COR-L47 (cell line): ENCODE results near the gene CCRL2.
"Not testable (repeated sequence)": the region's sequence is repeated elsewhere in the genome, so short reads cannot be mapped to it uniquely, and the experiment has no call there.

Experiments
- DNase-seq: peaks from one replicate; lab custom pipeline; 2025; lab: John Stamatoyannopoulos, UW

The CCRL2 gene

DNA sequence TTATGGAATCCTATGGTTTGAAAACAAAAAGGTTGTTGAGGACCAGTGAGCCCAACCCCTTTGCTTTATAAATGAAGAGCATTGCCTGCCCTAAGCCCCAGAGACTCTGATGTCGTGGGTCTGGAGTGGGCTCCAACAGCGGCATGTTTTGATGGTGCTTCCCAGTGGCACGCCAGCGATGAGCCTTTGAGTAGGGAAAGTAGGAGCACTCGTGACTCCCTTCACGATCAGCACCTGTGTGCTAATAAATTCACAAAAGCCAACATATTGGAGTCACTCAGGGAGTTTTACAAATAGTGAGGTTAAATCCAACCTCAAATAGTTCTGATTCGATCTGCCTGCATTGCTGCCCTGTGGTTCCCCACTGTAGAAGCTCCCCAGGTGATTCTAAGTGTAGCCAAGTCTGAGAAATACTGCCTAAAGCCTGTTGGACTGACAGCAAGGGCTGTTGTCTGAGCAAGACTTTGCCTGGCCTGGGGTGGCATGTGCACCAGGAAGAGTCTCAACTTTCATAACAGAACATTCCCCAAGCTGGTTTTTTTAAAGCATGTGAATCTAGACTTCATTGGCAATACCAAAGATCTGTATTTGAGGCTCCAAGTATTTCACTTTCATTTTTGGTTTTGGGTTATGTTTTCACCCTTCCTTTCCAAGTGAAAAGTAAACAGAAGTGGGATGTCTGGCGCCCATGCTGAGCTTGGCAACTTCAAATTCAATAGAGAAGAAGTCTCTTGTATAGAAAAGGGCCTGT is 26.4 kb upstream of the CCRL2 start:
- no peak for DNase-seq

DNA sequence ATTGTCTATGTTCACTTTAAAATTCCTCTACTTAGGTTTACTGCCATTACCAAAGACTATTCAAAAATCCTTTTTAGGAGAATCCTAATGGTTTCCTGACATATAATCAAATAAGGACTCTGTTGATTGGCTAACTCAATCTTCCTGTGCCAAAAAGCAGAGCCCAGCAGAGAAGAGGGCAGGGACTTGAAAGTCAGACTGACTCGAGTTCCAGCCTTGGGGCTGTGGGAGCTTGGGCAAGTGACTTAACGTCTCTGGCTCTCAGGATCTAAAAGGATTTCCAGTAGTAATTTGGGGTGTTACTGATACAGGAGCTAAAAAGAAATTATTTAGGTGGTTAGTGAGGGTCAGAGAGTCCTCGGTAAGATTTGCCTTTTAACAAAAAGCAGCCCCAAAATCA is 25.4 kb upstream of the CCRL2 start:
- DNase-seq = no peak

DNA sequence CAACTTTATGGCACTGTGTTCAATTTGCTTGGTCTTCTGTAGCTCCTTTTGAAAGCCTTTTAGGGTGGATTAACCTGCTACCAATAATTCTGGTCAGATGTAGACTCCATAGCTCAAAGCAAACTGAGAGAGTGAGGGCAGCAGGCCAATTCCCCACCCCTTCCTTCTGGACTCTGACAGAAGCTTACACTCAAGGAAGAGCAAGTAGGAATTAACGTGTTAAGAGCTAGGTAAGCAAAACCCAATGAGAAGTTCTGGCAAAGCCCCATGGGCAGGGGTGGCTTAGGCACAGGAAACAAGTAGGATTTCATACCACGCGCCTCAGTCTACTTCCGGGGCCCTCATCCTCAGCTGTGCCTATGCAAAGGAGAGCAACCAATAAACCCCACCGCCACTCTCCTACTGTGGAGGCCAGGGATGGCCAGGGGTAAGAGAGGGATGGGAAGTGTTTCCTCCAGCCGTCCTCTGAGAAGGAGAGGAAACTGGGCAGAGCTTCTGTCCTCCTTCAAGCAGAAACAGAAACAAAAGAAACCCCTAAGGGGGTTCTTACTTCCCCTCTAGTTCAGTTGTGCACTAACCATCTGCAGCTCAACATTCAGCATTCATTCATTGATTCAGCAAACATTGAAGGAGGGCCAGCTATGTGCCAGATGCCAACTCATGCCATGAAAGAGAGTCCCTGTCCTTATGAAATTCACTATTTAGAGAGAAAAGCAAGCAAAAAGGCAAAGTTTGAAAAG is 23.7 kb upstream of the CCRL2 start:
- DNase-seq = no peak

DNA sequence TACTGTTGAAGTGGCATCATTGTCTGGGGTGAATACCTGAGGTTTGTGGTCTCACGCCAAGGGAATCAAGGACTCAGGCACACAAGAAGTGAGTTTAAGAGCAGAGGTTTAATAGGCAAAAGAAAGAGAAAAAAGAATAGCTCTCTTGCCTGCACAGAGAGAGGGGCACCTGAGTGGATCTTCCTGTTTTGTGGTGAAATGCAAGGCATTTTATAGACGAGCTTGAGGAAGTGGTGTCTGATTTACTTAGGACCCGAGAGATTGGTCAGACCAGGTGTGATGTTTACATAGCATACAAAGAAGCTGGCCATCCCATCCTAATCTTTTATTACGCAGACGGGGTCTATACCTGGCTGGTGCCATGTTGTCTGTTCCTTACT is 23.1 kb upstream of the CCRL2 start:
- no peak for DNase-seq

DNA sequence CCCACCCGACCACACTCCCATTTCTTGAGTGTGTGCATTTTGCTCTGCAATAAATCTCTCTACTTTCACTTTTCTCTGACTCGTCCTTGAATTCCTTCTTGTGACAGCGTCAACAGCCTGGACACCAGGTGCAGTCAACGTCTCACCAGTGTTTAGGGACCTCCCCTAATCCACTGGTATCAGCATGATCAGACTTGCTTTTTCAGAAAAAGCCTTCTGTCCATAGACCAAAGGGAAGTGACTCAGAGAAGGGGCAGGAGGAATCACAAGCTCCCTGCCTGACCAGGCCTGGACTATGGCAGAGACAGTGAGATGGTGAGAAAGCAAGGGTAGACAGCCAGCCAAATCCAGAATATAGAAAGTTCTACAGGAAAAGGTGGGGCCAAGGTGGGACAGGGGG is 20.9 kb upstream of the CCRL2 start:
- no peak for DNase-seq

DNA sequence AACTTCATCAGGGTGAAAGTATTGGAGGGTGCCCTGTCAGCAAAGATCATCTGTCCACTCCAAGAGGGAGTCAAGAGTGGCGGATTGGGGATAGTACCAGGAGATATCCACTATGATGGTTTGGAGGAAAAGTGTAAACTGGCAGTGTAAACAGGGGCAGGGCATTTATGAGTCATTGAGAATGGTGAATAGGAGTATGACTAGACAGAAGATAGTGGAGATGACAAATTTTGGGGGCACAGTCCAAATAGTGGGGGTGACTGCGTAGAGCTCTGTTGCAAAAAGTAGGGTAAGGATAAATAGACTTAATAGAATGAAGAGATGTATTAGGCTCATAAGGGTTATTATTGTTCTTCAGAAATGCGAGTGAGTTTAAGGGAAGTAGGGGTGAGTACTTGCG is 18.2 kb upstream of the CCRL2 start:
- DNase-seq = not testable (repeated sequence)

DNA sequence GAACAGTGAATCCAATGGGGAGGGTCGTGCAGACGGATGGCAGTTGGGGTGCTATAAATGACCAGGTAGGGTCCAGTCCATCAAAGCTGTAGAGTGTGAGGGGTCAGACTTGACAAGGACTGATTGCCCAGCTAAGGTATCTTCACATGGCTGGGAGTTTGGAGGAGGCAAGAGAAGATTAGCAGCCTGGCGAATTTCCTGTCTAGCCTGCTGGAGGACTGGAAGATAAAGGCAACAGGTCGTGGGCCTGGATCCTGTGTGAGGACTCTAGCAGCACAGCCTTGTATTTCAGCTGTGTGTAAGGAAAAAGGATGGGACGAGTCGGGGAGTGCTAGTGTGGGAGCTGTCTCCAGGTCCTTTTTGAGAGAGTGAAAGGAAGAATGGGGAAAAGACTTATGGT is 17.8 kb upstream of the CCRL2 start:
- DNase-seq = no peak

DNA sequence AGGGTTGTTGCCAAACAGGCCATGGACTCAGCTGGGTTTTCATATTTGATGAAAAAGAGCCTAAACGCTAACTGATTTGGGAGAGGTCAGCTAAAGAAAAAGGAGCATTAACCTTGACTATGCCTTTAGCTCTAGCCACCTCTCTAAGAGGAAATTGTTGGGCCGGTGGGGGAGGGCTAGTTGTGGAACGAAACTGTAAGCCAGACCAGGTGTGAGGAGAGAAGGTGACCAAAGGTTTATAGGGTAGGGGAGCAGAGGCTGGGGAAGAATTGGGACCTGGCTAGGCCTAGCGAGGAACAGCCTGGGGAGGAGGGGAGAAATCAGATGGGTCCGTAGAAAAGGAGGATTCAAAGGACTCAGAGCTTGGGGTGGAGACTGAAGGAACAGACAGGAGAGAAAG is 15.5 kb upstream of the CCRL2 start:
- DNase-seq = not testable (repeated sequence)

DNA sequence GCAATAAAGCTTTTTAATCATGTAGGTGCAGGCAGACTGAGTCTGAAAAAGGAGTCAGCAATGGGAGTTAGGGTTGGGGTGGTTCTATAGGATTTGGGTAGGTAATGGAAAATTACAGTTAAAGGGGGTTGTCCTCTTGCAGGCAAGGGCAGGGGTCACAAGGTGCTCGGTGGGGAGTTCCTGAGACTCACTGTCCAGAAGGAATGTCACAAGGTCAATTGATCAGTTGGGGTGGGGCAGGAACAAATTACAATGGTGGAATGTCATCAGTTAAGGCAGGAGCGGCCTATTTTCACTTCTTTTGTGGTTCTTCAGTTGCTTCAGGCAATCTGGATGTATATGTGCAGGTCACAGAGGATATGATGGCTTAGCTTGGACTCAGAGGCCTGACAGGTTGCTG is 14.0 kb upstream of the CCRL2 start:
- DNase-seq = no peak

DNA sequence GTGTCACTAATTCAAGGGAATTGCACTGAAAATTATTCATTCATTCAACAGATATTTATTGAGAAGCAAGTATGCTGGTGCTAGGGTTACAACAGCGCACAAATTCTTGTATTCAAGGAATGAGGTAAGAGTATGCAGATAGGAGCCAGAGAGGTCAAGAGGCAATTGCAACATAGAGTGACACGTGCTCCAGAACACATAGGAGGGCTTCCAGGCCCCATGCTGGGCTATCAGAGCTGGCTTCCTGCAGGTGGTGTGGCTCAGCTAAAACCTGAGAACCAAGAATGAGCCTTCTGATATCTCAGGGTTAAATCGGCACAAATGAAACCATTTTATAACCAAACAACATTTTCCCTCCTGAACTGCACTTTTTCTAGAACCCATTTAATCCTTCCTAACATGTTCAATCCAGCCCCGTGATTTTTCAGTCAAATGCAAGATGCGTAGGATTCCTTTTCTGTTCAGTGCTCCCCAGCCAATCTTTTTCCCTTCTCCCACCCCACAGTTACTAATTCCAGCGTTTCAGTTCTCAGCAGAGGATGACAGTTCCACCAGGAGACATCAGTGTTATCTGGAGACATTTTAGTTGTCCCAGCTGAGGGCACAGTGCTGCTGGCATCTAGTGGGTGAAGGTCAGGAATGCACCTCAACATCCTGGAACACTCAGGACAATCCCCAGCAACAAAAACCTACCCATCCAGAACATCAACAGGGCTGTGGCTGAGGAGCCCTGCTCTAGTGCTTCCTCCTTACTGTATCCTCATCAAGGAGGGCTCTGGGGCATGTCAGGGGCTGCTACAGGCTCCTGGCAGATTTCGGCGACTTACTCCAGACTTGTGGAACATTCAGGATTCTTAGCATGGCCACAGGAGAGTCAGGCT is 13.3 kb upstream of the CCRL2 start:
- no peak for DNase-seq

DNA sequence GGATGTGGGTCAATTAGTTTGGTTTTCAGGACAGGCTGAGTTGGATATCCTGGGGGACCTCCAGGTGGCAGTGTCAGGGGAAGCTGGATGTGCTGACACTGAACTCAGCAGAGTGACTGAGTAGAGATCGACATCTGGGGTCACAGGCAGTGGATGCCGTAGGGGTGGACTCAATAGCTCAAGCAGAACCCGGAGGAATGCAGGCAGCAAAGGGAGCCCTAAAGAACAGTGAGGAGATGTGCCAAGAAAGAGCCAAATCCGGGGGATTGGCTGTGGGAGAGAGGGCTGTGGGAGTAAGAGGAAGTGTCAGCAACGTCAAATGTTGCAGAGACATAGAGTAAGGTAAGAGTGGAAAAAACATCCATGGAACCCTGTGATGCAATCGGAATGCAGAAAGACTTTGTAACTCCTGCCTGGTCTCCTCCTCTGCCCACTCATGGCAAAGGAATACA is 11.8 kb upstream of the CCRL2 start:
- DNase-seq = no peak

DNA sequence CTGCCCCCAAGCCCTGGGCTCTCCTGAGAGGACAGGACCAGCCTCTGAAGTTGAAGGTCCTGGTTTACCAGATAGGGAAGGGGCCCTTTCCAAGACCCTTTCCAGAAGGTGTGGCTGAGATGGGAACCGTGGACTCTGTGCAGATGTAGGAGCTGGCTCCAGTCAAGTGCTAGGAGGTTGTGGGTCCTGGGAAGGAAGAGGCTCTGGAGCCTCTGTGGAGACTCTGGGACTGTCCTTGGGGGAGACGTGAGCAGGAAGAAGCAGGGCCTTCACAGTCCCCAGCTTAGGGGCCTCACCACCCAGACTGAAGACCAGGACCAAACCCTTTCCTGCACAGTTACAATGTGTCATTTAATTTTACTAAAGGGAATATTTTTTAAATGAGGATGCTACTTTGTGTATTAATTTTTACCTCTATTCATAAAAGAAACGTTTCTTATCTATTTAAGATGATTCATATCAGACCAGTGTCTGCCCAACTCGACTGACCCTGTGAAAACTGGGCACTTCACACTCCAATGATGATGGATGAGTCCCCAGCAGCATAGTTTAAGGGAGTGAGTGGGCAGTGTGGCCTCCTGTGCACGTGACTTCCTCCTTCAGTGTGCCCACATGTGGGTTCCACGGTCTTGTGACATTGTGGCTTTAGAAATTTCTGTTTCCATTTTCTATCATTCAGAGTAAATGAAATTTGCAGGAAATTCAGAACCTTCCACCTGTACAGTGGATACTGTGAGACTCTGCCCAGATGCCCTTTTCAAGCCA is 11.1 kb upstream of the CCRL2 start:
- no peak for DNase-seq

DNA sequence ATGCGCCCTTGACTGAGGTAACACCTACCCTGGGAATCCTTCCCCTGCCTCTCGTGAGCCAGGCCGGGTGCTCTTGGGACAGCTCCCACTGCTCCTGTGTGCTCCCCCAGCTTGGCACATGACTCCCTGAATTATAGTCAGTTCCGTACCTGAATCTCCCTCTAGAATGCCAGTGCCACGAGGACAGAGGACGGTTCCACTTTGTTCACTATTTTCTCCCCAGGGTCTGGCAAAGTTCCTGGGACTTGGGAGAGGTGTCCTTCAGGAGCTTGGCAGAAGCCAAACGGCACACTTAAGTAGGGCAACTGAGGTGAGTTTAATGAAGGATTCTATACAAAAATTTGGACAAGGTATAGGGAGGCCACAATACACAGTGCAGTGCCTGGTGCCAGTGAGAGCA is 9.9 kb upstream of the CCRL2 start:
- DNase-seq = no peak

DNA sequence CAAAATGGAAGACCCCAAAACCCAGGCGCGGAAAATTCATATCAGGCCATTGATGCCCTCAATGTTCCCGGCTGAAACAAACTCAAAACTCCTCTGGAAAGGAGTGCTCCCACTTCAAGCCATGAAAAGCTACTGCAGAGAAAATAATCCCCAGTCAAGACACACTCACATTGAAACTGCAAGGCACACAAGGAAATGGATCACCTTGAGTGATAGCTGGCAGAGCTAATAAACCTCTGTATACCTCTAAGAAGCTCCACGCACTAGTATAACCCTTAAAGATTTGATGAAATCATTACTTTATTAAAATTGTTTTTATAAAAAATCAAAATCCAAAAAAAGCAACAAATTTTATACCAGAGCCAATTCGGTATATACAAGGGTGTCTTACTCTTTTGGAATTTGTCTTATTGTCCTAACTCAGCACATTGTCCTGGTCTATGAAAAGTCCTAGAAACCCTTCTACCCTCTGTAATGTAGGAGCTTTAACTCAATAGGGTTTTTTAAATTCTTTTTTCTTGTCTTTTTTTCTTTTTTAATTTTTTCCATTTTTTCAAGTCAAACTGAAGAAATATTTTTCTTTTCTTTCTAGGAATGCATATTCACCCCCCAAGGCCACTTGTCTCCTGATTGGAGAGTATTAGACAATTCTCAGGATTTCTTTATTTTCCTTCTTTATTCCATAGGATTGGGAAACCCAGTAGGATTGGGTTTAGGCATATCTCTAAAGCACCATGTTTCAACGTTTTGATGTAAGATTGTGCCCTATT is 8.7 kb upstream of the CCRL2 start:
- no peak for DNase-seq

DNA sequence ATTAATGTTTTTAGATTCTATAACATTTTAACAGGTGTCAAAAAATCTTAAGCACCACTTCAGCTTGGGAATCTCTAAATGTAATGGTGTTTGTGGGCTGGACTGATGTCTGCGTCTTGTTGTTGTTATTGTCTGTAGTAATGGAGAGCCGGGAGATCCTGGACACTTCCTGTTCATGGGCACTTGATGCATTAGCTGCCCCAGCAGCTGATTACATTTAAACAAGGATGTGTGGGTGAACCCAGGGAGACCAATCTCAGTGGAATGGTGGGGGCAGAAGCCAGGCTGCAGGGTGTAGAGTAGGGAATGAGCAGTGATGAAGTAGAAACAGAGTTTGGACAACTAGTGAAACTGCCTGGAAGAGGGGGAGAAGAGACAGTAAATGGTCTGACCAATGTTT is 8.0 kb upstream of the CCRL2 start:
- no peak for DNase-seq

DNA sequence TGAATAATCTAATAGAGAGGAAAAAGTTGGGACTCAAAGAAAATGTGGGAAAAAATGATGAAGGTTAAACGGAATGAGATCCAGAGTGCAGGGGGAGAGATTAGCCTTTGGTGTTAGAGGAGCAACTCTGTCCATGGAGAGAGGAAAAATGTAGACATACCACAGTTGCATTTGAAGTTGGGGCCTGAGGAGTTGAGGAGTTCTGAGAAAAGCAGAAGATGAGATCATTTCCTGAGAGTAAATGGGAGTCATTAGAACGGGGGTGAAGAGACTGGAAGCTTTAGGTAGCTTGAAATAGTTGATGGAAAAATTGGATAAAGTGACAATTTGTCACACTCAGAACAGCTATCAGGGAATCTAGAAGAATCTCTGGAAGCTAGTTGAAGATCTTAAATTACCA is 7.5 kb upstream of the CCRL2 start:
- no peak for DNase-seq

DNA sequence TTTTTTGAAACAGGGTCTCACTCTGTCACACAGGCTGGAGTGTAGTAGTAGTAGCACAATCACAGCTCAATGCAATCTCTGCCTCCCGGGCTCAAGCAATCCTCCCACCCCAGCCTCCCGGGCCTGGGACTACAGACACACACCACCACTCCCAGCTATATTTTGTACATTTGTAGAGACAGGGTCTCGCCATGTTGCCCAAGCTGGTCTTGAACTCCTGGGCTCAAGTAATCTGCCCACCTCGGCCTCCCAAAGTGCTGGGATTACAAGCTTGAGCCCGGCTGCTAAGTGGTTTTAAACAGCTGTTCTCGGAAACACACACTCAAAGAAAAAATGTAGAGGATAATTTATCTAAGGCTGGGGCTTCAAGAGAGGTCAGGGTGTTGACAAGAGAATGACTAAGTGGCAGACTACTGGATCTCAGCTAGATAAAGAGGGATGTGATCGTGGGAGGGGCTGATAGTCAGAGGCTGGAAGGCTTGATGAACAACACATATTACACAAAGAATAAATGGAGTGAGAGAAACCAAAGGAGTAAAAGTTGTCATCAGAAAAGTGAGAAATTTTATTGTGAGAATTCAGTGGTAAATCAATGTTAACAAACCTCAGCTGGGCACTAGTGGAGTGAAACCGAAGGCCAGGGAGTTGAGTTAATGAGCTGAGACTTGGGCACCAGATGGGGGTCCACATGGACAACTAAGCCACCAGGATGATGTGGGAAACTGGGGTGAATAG is 6.9 kb upstream of the CCRL2 start:
- no peak for DNase-seq

DNA sequence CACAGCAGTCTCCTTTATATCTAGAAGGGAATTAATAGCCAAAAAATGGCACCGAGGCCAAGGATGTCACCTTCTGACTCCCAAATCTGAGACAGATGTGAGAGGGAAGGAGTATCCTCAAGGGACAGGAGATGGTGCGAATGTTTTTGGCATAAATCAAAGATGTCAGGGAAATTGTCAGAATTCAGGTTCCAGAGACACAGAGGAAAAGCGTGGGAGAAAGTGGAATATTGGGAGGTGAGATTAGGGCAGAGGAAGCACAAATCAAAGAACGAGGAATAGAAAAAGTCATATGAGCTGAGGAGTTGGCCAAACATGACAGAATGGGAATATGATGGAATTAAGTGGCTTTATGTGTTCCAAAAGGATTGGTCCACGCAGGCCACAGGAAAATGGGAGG is 6.2 kb upstream of the CCRL2 start:
- DNase-seq = no peak

DNA sequence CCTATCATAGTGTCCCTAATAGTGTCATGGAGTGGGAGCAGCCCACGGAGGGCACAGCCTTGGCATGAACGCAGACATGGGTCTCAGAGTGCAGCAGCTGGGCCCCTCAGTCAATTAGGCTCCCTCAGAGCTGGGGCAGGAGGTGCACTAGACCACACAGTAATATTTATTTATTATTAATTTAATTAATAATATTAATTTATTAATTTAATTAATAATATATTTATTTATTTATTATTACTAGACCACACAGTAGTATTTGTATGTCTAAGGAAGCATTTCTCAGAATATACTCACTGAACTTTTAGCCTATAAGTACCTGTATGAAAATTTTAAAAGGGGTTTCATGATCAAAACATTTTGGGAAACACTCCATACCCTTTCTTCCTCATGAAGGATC is 5.5 kb upstream of the CCRL2 start:
- DNase-seq = no peak

DNA sequence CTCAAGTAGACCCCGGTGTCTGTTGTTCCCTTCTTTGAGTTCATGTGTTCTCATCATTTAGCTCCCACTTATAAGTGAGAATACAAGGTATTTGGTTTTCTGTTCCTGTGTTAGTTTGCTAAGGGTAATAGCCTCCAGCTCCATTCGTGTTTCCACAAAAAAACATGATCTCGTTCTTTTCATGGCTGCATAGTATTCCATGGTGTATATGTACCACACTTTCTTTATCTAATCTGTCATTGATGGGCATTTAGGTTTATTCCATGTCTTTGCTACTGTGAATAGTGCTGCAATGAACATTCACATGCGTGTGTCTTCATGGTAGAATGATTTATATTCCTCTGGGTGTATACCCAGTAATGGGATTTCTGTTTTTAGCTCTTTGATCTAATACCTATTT is 4.2 kb upstream of the CCRL2 start:
- not testable (repeated sequence) for DNase-seq
